IMR-90 (cell line): ENCODE results near the gene CSNK2A1. TPM values are rescaled to one million over a fixed set of nuclear protein-coding genes. Genes with fewer than 3 reads are reported as not detected.
"Not testable (repeated sequence)": the region's sequence is repeated elsewhere in the genome, so short reads cannot be mapped to it uniquely, and the experiment has no call there.

Experiments used
- ATAC-seq: fragments of 200-7000 bp; cut with Tn5 transposase; 2 replicates; pipeline ENCODE4 v1.9.1; 2020; ENCODE audit warnings: low read depth, mild to moderate bottlenecking, moderate library complexity
- BruUV-seq: library from RNA; stranded (reverse); fragments of 400-500 nt; replicated peaks from 2 replicates; lab custom pipeline; 2021; lab: Mats Ljungman, UMichigan
- CTCF ChIA-PET: fragments of 300-600 bp; formaldehyde crosslinking; extraction: SDS; loops from one replicate; lab custom pipeline; 2021; ENCODE audit warnings: antibody characterized with exemption; lab: Yijun Ruan, JAX
- POLR2A ChIA-PET: fragments of 300-600 bp; sonication (Branson Sonifier 250); formaldehyde crosslinking; loops from one replicate; lab custom pipeline; 2022; ENCODE audit warnings: antibody characterized with exemption; ENCODE audit not compliant: unreplicated experiment; lab: Charles Lee
- DNase-seq: peaks from one replicate; pipeline ENCODE4 v3.0.0; 2013
- H2AFZ ChIP-seq: replicated peaks from 2 replicates; pipeline ENCODE3; 2013; ENCODE audit warnings: low read length, mild to moderate bottlenecking; ENCODE audit not compliant: poor library complexity
- H2AK5ac ChIP-seq: 2 replicates; pipeline ENCODE4 v1.6.1; 2013; ENCODE audit warnings: low read depth, low read length, inconsistent platforms
- H2AK9ac ChIP-seq: replicated peaks from 2 replicates; pipeline ENCODE3; 2013; ENCODE audit warnings: mild to moderate bottlenecking, low read depth, low read length, moderate library complexity; ENCODE audit not compliant: poor library complexity
- H2BK120ac ChIP-seq: 2 replicates; pipeline ENCODE4 v1.6.1; 2013; ENCODE audit warnings: low read depth, low read length, inconsistent platforms
- H2BK15ac ChIP-seq: 3 replicates; pipeline ENCODE4 v1.6.1; 2013; ENCODE audit warnings: low read depth, low read length, inconsistent platforms
- H2BK20ac ChIP-seq: 2 replicates; pipeline ENCODE4 v1.6.1; 2013; ENCODE audit warnings: low read depth, mild to moderate bottlenecking, inconsistent platforms, low read length, moderate library complexity
- H2BK5ac ChIP-seq: 2 replicates; pipeline ENCODE4 v1.6.1; 2013; ENCODE audit warnings: mild to moderate bottlenecking, low read depth, low read length, inconsistent platforms; ENCODE audit not compliant: poor library complexity, severe bottlenecking
- H3K14ac ChIP-seq: replicated peaks from 2 replicates; pipeline ENCODE4 v1.6.1; 2013; ENCODE audit warnings: low read depth, low read length, inconsistent platforms
- H3K18ac ChIP-seq: 2 replicates; pipeline ENCODE4 v1.6.1; 2013; ENCODE audit warnings: low read depth, low read length, control low read depth
- H3K23ac ChIP-seq: 2 replicates; pipeline ENCODE4 v1.6.1; 2013; ENCODE audit warnings: low read depth, low read length, inconsistent platforms
- H3K27ac ChIP-seq: 2 replicates; pipeline ENCODE4 v1.5.1; 2013; ENCODE audit warnings: mild to moderate bottlenecking, control low read depth, low read length; ENCODE audit not compliant: insufficient read depth
- H3K27me3 ChIP-seq: 2 replicates; pipeline ENCODE4 v1.6.1; 2013; ENCODE audit warnings: low read length; ENCODE audit not compliant: control insufficient read depth, insufficient read depth
- H3K36me3 ChIP-seq: 2 replicates; pipeline ENCODE4 v1.6.1; 2013; ENCODE audit warnings: low read length, mixed read lengths; ENCODE audit not compliant: control insufficient read depth, insufficient read depth
- H3K4ac ChIP-seq: 2 replicates; pipeline ENCODE4 v1.6.1; 2013; ENCODE audit warnings: low read depth, low read length, inconsistent platforms
- H3K4me1 ChIP-seq: 2 replicates; pipeline ENCODE4 v1.6.1; 2013; ENCODE audit warnings: low read length, mixed read lengths; ENCODE audit not compliant: control insufficient read depth, insufficient read depth
- H3K4me2 ChIP-seq: 2 replicates; pipeline ENCODE4 v1.6.1; 2013; ENCODE audit warnings: low read depth, mild to moderate bottlenecking, control low read depth, low read length, moderate library complexity
- H3K4me3 ChIP-seq: 2 replicates; pipeline ENCODE4 v1.5.1; 2013; ENCODE audit warnings: low read depth, mild to moderate bottlenecking, control low read depth, low read length, moderate library complexity; ENCODE audit not compliant: insufficient read depth
- H3K56ac ChIP-seq: 2 replicates; pipeline ENCODE4 v1.6.1; 2013; ENCODE audit warnings: low read length, inconsistent platforms; ENCODE audit not compliant: insufficient read depth; ENCODE audit errors: extremely low read depth
- H3K79me1 ChIP-seq, 2 experiments: 2 replicates each; pipeline ENCODE4 v1.6.1; 2013; ENCODE audit warnings: low read length in 2 of 2, inconsistent platforms in 1 of 2, low read depth in 1 of 2
- H3K9ac ChIP-seq: 2 replicates; pipeline ENCODE4 v1.6.1; 2013; ENCODE audit warnings: low read depth, low read length, control low read depth
- H3K9me1 ChIP-seq: 2 replicates; pipeline ENCODE4 v1.6.1; 2013; ENCODE audit warnings: low read length, inconsistent platforms; ENCODE audit not compliant: insufficient read depth
- H3K9me3 ChIP-seq: 2 replicates; pipeline ENCODE4 v1.6.1; 2013; ENCODE audit warnings: low read length; ENCODE audit not compliant: control insufficient read depth, insufficient read depth
- H4K20me1 ChIP-seq: 2 replicates; pipeline ENCODE4 v1.6.1; 2013; ENCODE audit warnings: low read length, inconsistent platforms; ENCODE audit not compliant: insufficient read depth
- H4K5ac ChIP-seq: 2 replicates; pipeline ENCODE4 v1.6.1; 2013; ENCODE audit warnings: mild to moderate bottlenecking, low read depth, low read length, control low read depth
- H4K8ac ChIP-seq, 2 experiments: 2 replicates each; pipeline ENCODE4 v1.6.1; 2013; ENCODE audit warnings: low read depth in 2 of 2, low read length in 2 of 2, control low read depth in 1 of 2, inconsistent platforms in 1 of 2
- H4K91ac ChIP-seq: 2 replicates; pipeline ENCODE4 v1.6.1; 2013; ENCODE audit warnings: low read depth, low read length, inconsistent platforms; ENCODE audit not compliant: insufficient read depth
- WGBS, 2 experiments: methylation state at CpG; one replicate each; pipeline versions ENCODE4 v1.1.5 to v1.1.7; 2013; ENCODE audit warnings: missing lambda C conversion rate in 2 of 2; ENCODE audit not compliant: insufficient read length in 1 of 2; ENCODE audit errors: extremely low coverage in 2 of 2; 5-methylcytosine and 5-hydroxymethylcytosine counted together
- dilution Hi-C: fragments of 300-500 bp; cut with HindIII; formaldehyde crosslinking; loops from one replicate; pipeline ENCODE4 v1.14.3; 2018; ENCODE audit warnings: low sequenced_read_pairs; ENCODE audit not compliant: unreplicated experiment
- in situ Hi-C: fragments of 300-500 bp; cut with MboI; formaldehyde crosslinking; loops from 3 replicates; pipeline ENCODE4 v1.14.3; 2019; ENCODE audit warnings: low sequenced_read_pairs, inconsistent platforms, mixed read lengths
- intact Hi-C: fragments of 100-400 bp; cut with micrococcal nuclease; formaldehyde crosslinking; loops from 2 replicates; pipeline ENCODE4 v1.10.0; 2022
- polyA plus RNA-seq, 3 experiments: library from polyadenylated mRNA; depleted of rRNA; stranded (reverse); fragments of >200 nt; gene quantifications; 2 replicates each; pipeline ENCODE4 v1.2.3, GENCODE V29; 2012; ENCODE audit warnings: low replicate concordance in 1 of 3
- total RNA-seq: library from RNA; depleted of rRNA; stranded (reverse); fragments of >200 nt; gene quantifications from 2 replicates; pipeline ENCODE4 v1.2.3, GENCODE V29; 2012

The CSNK2A1 gene
- total and polyA plus RNA-seq, 2 of the 4 experiments (the other 2 are of a cell fraction) = 86.3 to 151 TPM

- H3K27ac ChIP-seq, in situ Hi-C loops: not testable (repeated sequence)
- peak; percentile 40 for ATAC-seq
Observed at GRCh38 chr20:508364-508787, 35.2 kb downstream of the CSNK2A1 start.

More at GRCh38 chr20:508364-508787, 35.2 kb downstream of the CSNK2A1 start:
- dilution Hi-C loops, H2AK9ac ChIP-seq, intact Hi-C loops, H3K23ac ChIP-seq, H3K27me3 ChIP-seq, H3K14ac ChIP-seq, H3K4ac ChIP-seq, H4K91ac ChIP-seq, BruUV-seq, H3K9me3 ChIP-seq, H3K56ac ChIP-seq, CTCF ChIA-PET, H2AK5ac ChIP-seq, H3K18ac ChIP-seq, H2BK15ac ChIP-seq, H3K9ac ChIP-seq, POLR2A ChIA-PET, H2AFZ ChIP-seq, H2BK120ac ChIP-seq, H2BK20ac ChIP-seq, H3K4me3 ChIP-seq, H4K5ac ChIP-seq, H4K8ac ChIP-seq, H3K9me1 ChIP-seq: not testable (repeated sequence)
- DNase-seq = peak; percentile 8
- WGBS, 2 experiments = no CpG with 5 or more reads among the region's 6 CpGs
- peak overlapping the region; percentile 43; the same call in 1 of the 2 replicates for H3K4me2 ChIP-seq
- peaks cover 15% of the 10 kb centered on the region for H3K36me3 ChIP-seq
- peak overlapping the region; percentile 61 for H2BK5ac ChIP-seq
- peaks cover 67% of the 10 kb centered on the region for H4K20me1 ChIP-seq
- H3K79me1 ChIP-seq = peaks cover 20 to 67% of the 10 kb centered on the region in 2 experiments
- peaks cover 12% of the 10 kb centered on the region for H3K4me1 ChIP-seq
